Activated CD8-positive, alpha-beta memory T cell treated with anti-CD3 and anti-CD28 coated beads for 1 hour (primary cell): ENCODE measurements around the gene ODF4.
"Not testable (repeated sequence)": the region's sequence is repeated elsewhere in the genome, so short reads cannot be mapped to it uniquely, and the experiment has no call there.

Experiments
- DNase-seq, 2 donors: peaks; one replicate each; pipeline ENCODE4 v3.0.0-alpha.2; 2020; ENCODE audit warnings: low read depth in 1 of 2; ENCODE audit errors: extremely low read depth in 1 of 2

The ODF4 gene

DNA sequence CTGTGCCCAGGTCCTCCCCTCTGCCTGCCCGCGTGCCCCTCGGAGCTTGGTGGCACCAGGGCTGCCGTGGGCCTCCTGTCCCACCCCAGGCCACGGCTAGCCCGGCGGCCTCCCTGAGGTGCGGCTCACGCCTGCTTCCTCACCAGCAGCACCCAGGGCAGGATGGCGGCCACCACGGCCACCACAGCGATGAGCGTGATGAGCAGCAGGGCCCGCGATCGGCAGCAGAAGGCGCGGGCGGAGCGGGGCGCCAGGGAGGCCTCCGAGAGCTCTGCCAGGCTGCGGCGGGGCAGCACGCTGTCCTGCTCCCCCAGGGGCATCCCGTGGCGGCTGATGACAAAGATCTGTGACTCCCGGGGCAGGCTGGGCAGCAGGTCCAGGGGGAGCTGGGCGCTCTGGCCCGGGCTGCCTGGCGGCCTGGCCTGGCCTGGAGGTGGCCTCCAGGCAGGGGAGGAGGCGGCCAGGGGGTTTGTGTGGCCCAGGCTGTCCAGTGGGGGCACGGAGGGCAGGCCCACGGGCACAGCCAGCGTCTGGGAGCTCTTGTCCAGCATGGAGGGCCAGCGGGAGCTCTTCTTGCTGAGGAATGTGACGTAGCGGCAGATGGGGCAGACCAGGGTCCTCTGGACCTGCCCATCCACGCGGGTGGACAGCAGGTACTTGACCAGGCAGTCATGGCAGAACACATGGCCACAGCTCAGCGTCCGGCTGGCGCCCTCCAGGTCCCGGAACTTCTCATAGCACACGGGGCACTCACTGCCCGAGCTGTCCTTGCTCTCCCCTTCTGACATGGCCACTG lies 53.2 kb downstream of the ODF4 start:
- DNase-seq: no peak

DNA sequence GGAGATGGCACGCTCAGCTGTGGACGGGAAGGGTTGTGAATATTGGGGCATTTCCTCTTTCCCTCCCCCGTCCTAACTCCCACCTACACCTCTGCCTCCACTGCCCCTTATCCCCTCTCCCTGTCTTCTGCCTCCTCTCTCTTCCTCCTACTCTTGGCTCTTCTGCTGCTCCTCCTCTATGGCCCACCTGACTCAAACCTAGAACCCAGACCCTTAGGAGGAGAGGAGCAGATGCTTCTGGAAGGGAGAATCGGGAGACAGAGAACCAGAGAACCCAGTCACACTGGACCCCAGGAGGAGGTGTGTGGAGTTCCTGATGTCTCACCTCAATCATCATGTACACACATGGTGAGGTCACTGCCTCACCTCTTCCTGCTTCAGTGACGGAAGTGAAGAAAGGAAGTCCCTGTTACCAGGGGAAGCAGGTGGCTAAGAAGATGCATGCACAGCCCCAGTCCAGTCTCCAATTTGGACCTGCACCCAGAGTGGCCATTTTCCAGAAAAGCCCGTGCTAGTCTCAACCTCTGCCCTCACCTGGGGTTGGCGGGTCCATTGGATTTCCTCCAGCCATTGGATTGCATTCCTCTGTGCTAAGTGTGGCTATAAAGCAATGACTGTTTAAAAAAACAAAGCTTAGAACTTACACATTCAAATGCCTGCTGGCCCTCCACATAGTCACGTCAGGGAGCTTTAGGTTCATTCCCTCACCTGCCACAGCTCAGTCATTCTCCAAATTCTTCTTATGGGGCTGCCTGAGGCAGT lies 54.0 kb downstream of the ODF4 start:
- no peak for DNase-seq

- not testable (repeated sequence) for DNase-seq
These were observed 54.9 kb downstream of the ODF4 start for GRCh38 chr17:8394497-8394896.
